Central memory CD8-positive, alpha-beta T cell (primary cell): ENCODE results near the gene DYRK4.

Source experiments
- ATAC-seq: fragments of 150-1000 bp; cut with Tn5 transposase; replicated peaks from 2 replicates; pipeline ENCODE4 v1.10.0; 2022; ENCODE audit warnings: mild to moderate bottlenecking, moderate FRiP score, moderate number of reproducible peaks; ENCODE audit not compliant: poor library complexity, severe bottlenecking; ENCODE audit errors: extremely low read depth
- DNase-seq, 2 donors: peaks; one replicate each; pipeline ENCODE4 v3.0.0; 2021; ENCODE audit warnings: low spot score in 2 of 2
- H3K27ac Mint-ChIP-seq: one replicate; pipeline ENCODE4 v1.8.0; 2022; ENCODE audit warnings: low read depth, mild to moderate bottlenecking, moderate library complexity, mixed read lengths
- H3K27me3 Mint-ChIP-seq: one replicate; pipeline ENCODE4 v1.8.0; 2022; ENCODE audit warnings: mixed read lengths
- H3K36me3 Mint-ChIP-seq: one replicate; pipeline ENCODE4 v1.8.0; 2022; ENCODE audit warnings: mild to moderate bottlenecking, moderate library complexity, mixed read lengths; ENCODE audit not compliant: insufficient read depth
- H3K4me1 Mint-ChIP-seq: one replicate; pipeline ENCODE4 v1.8.0; 2022; ENCODE audit warnings: mixed read lengths
- H3K4me3 Mint-ChIP-seq: one replicate; pipeline ENCODE4 v1.8.0; 2022; ENCODE audit warnings: mild to moderate bottlenecking, moderate library complexity, mixed read lengths
- H3K9me3 Mint-ChIP-seq: one replicate; pipeline ENCODE4 v1.8.0; 2022; ENCODE audit warnings: mixed read lengths

DYRK4 gene

GRCh38 chr12:4572680-4573079 lies 10.7 kb downstream of the DYRK4 start:
- Mint-ChIP-seq H3K4me3 (no peak overlapping the region), H3K27ac (no peak overlapping the region), H3K9me3 (no peaks in the 10 kb centered on the region), H3K36me3 (no peaks in the 10 kb centered on the region), H3K27me3 (no peaks in the 10 kb centered on the region), H3K4me1 (no peaks in the 10 kb centered on the region)
- ATAC-seq (no peak), DNase-seq (no peak)

GRCh38 chr12:4579305-4580102 lies 17.5 kb downstream of the DYRK4 start:
- Mint-ChIP-seq H3K27ac (no peak overlapping the region), H3K4me1 (no peaks in the 10 kb centered on the region), H3K27me3 (peaks cover 42% of the 10 kb centered on the region), H3K4me3 (no peak overlapping the region), H3K36me3 (no peaks in the 10 kb centered on the region), H3K9me3 (no peaks in the 10 kb centered on the region)
- no peak for DNase-seq
- ATAC-seq: no peak

GRCh38 chr12:4580281-4580688 lies 18.3 kb downstream of the DYRK4 start:
- ATAC-seq: no peak

GRCh38 chr12:4584281-4584680 lies 22.3 kb downstream of the DYRK4 start:
- no peak overlapping the region for H3K27ac Mint-ChIP-seq
- no peak for ATAC-seq
- H3K4me3 Mint-ChIP-seq: no peak overlapping the region
- peaks cover 42% of the 10 kb centered on the region for H3K27me3 Mint-ChIP-seq
- H3K4me1 Mint-ChIP-seq: no peaks in the 10 kb centered on the region
- no peaks in the 10 kb centered on the region for H3K9me3 Mint-ChIP-seq
- H3K36me3 Mint-ChIP-seq: peaks cover 1% of the 10 kb centered on the region
- DNase-seq: no peak

More at GRCh38 chr12:4580281-4580688, 18.3 kb downstream of the DYRK4 start:
- Mint-ChIP-seq H3K27me3 (peaks cover 42% of the 10 kb centered on the region), H3K9me3 (no peaks in the 10 kb centered on the region), H3K4me1 (no peaks in the 10 kb centered on the region), H3K36me3 (no peaks in the 10 kb centered on the region), H3K4me3 (no peak overlapping the region), H3K27ac (no peak overlapping the region)
- DNase-seq: no peak

GRCh38 chr12:4584896-4585295 lies 22.9 kb downstream of the DYRK4 start:
- Mint-ChIP-seq H3K36me3 (peaks cover 1% of the 10 kb centered on the region), H3K27me3 (peaks cover 41% of the 10 kb centered on the region), H3K4me1 (no peaks in the 10 kb centered on the region), H3K4me3 (no peak overlapping the region), H3K27ac (no peak overlapping the region), H3K9me3 (no peaks in the 10 kb centered on the region)
- DNase-seq (no peak), ATAC-seq (no peak)

GRCh38 chr12:4586500-4586899 lies 24.5 kb downstream of the DYRK4 start:
- H3K4me1 Mint-ChIP-seq: no peaks in the 10 kb centered on the region
- no peak for DNase-seq
- no peak overlapping the region for H3K4me3 Mint-ChIP-seq
- peaks cover 25% of the 10 kb centered on the region for H3K27me3 Mint-ChIP-seq
- H3K36me3 Mint-ChIP-seq: peaks cover 1% of the 10 kb centered on the region
- no peak for ATAC-seq
- no peaks in the 10 kb centered on the region for H3K9me3 Mint-ChIP-seq
- H3K27ac Mint-ChIP-seq: no peak overlapping the region

- ATAC-seq (no peak), DNase-seq (no peak)
- no peaks in the 10 kb centered on the region for H3K4me1 Mint-ChIP-seq
- H3K27me3 Mint-ChIP-seq: peaks cover 24% of the 10 kb centered on the region
- H3K4me3 Mint-ChIP-seq: no peak overlapping the region
- peaks cover 1% of the 10 kb centered on the region for H3K36me3 Mint-ChIP-seq
- H3K27ac Mint-ChIP-seq: no peak overlapping the region
- H3K9me3 Mint-ChIP-seq: no peaks in the 10 kb centered on the region
These were observed 25.1 kb downstream of the DYRK4 start for GRCh38 chr12:4587108-4587507.

- no peak overlapping the region for H3K4me3 Mint-ChIP-seq
- no peaks in the 10 kb centered on the region for H3K4me1 Mint-ChIP-seq
- no peaks in the 10 kb centered on the region for H3K9me3 Mint-ChIP-seq
- H3K27me3 Mint-ChIP-seq: peaks cover 6% of the 10 kb centered on the region
- H3K36me3 Mint-ChIP-seq: peaks cover 1% of the 10 kb centered on the region
- H3K27ac Mint-ChIP-seq: no peak overlapping the region
- ATAC-seq (no peak), DNase-seq (no peak)
These were observed 26.9 kb downstream of the DYRK4 start for GRCh38 chr12:4588916-4589315.

GRCh38 chr12:4589941-4590340 lies 27.9 kb downstream of the DYRK4 start:
- no peaks in the 10 kb centered on the region for H3K27me3 Mint-ChIP-seq
- no peak overlapping the region for H3K4me3 Mint-ChIP-seq
- no peaks in the 10 kb centered on the region for H3K4me1 Mint-ChIP-seq
- DNase-seq (no peak), ATAC-seq (no peak)
- H3K9me3 Mint-ChIP-seq: no peaks in the 10 kb centered on the region
- no peak overlapping the region for H3K27ac Mint-ChIP-seq
- peaks cover 1% of the 10 kb centered on the region for H3K36me3 Mint-ChIP-seq

- H3K4me1 Mint-ChIP-seq: no peaks in the 10 kb centered on the region
- no peak for ATAC-seq
These were observed 29.2 kb downstream of the DYRK4 start for GRCh38 chr12:4591180-4591687.

GRCh38 chr12:4595881-4596280 lies 33.9 kb downstream of the DYRK4 start:
- Mint-ChIP-seq H3K4me3 (no peak overlapping the region), H3K27me3 (peaks cover 12% of the 10 kb centered on the region), H3K36me3 (no peaks in the 10 kb centered on the region), H3K27ac (no peak overlapping the region), H3K4me1 (no peaks in the 10 kb centered on the region), H3K9me3 (no peaks in the 10 kb centered on the region)
- DNase-seq (no peak), ATAC-seq (no peak)

More at GRCh38 chr12:4591180-4591687, 29.2 kb downstream of the DYRK4 start:
- Mint-ChIP-seq H3K4me3 (no peak overlapping the region), H3K9me3 (no peaks in the 10 kb centered on the region), H3K36me3 (peaks cover 1% of the 10 kb centered on the region), H3K27me3 (peaks cover 3% of the 10 kb centered on the region), H3K27ac (no peak overlapping the region)
- no peak for DNase-seq

GRCh38 chr12:4603421-4603820 lies 41.4 kb downstream of the DYRK4 start:
- Mint-ChIP-seq H3K4me1 (peaks cover 26% of the 10 kb centered on the region), H3K27ac (no peak overlapping the region), H3K36me3 (peaks cover 10% of the 10 kb centered on the region), H3K9me3 (no peaks in the 10 kb centered on the region), H3K27me3 (peaks cover 21% of the 10 kb centered on the region), H3K4me3 (no peak overlapping the region)
- ATAC-seq (no peak), DNase-seq (no peak)

GRCh38 chr12:4603946-4604345 lies 41.9 kb downstream of the DYRK4 start:
- H3K9me3 Mint-ChIP-seq: no peaks in the 10 kb centered on the region
- H3K27me3 Mint-ChIP-seq: peaks cover 21% of the 10 kb centered on the region
- H3K36me3 Mint-ChIP-seq: peaks cover 10% of the 10 kb centered on the region
- no peak overlapping the region for H3K4me3 Mint-ChIP-seq
- H3K4me1 Mint-ChIP-seq: peaks cover 26% of the 10 kb centered on the region
- DNase-seq (no peak), ATAC-seq (no peak)
- no peak overlapping the region for H3K27ac Mint-ChIP-seq
